Activated T-cell treated with anti-CD3 and anti-CD28 coated beads, Interleukin-2, amount 50 U/mL, for 48 hours (primary cell): ENCODE results near the gene FBXL19.

Experiments
- DNase-seq, 2 experiments: peaks; one replicate each; pipeline ENCODE4 v3.0.0-alpha.2; 2020

FBXL19 gene

DNA sequence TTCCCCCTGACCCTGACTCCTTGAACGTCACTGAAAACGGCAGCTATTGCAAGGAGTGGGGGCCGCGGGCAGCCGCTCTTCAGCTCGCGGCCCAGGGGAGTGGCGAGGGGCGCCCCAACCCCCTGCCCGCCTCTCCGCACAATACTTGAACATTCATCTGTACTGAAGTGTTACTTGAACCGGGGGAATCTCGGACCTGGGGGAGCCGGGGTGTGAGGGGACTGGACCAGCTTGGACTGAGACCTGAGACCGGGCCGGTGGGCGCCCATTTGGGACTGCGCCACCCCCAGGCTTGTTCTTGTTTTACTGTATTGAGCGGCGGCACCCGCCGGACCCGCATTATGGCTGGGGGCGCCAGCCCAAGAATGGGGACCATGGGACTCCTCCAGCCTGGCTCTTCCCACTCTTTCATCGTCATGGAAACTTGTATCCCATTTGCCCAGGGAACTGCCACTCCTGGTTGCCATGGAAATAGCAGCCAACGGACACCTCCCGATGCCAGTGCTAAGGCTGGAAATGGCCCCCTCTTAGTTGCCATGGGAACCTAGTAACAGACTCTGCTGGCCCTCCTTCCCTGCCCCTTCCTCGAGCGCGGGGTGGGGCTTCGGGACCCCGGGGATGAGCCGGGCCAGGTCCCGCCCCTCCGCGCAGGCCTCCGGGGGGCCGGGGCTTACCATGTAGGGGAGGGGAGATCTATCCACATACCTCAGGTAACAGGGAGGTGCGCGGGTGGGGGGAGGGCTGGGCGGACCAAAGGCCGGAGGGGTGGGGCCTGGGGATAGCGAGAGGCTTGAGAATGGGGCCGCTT, 24.7 kb downstream of the FBXL19 start:
- DNase-seq = no peak

- peak; percentile 55 to 70 for DNase-seq
These were observed 25.6 kb downstream of the FBXL19 start, which contains the start of gene ORAI3 for GRCh38 chr16:30948667-30949649. Gene ORAI3 (plus strand): TSS chr16:30949068. CDS start chr16:30949290, 222 bp downstream.

GRCh38 chr16:30949650-30950515, 26.5 kb downstream of the FBXL19 start:
- DNase-seq = peak; percentile 56 to 67

GRCh38 chr16:30950516-30951065, 27.2 kb downstream of the FBXL19 start:
- no peak for DNase-seq

- no peak for DNase-seq
These were observed 27.8 kb downstream of the FBXL19 start for GRCh38 chr16:30951193-30951592.

DNA sequence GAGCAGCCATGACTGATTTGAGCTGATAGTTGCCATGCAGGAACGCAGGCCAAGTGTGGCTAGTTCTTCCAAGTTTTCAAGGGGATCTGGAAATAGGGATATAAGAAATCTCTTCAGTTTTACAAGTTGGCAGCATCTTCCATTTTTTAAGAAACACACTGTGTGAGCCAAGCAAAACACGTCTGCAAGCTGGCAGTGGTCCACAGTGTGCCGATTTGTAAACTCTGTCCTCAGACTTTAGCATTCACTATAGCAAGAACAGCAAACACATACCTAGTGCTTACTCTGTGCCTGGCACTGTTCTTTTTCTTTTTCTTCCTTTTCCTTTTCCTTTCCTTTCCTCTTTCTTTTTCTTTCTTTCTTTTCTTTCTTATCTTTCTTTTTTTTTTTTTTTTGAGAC, 28.4 kb downstream of the FBXL19 start:
- no peak for DNase-seq

DNA sequence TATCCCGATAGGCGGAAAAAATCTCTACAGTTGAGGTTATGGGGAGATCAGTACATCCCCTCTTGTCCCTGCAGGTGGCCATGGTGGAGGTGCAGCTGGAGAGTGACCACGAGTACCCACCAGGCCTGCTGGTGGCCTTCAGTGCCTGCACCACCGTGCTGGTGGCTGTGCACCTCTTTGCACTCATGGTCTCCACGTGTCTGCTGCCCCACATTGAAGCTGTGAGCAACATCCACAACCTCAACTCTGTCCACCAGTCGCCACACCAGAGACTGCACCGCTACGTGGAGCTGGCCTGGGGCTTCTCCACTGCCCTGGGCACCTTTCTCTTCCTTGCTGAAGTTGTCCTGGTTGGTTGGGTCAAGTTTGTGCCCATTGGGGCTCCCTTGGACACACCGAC, 29.7 kb downstream of the FBXL19 start:
- DNase-seq = no peak

GRCh38 chr16:30953511-30954124, 30.2 kb downstream of the FBXL19 start:
- peak; percentile 73 to 79 for DNase-seq

- no peak for DNase-seq
These were observed 31.6 kb downstream of the FBXL19 start for GRCh38 chr16:30954993-30955392.

GRCh38 chr16:30956601-30957455, 33.5 kb downstream of the FBXL19 start:
- DNase-seq = peak; percentile 94 to 96

GRCh38 chr16:30957456-30958174, 34.2 kb downstream of the FBXL19 start, which contains the start of gene SETD1A:
Gene SETD1A (plus strand): TSS chr16:30957754. CDS start chr16:30958732, 978 bp downstream.
- DNase-seq = peak; percentile 97

- no peak for DNase-seq
These were observed 35.1 kb downstream of the FBXL19 start for GRCh38 chr16:30958175-30959079.

DNA sequence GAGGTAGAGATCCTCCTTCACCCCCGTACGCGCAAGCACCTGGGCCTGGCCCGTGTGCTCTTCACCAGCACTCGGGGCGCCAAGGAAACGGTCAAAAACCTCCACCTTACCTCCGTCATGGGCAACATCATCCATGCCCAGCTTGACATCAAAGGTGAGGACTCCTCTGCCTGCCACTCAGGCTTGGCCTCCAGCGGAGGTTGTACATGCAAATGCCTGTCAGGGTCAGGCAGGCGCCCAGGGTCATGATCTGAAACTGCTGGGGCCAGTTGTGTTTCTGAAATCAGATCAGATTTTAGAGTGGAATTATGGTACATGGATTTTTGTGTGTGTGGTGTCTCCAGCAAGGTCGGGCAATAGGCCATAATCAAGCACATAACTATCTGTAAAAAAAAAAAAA, 38.0 kb downstream of the FBXL19 start:
- DNase-seq = no peak

DNA sequence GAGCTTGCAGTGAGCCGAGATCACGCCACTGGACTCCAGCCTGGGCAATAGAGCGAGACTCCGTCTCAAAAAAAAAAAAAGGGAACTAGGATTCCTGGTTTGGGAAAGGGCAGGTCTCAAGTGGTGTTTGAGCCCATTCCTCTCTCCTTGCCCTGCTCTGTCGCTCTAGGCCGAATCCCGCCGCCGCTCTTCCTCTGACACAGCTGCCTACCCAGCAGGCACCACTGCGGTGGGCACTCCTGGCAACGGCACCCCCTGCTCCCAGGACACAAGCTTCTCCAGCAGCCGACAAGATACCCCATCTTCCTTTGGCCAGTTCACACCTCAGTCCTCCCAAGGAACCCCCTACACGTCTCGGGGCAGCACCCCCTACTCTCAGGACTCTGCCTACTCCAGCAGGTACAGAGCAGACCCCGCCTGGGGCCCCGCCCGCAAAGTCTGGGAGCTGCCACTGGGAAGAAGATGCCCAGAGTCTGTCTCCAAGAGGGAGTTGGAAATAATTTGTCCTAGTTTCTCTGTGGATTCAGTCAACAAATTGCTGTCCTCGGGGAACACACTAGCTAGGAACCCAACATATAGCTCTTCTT, 40.6 kb downstream of the FBXL19 start:
- DNase-seq = no peak

DNA sequence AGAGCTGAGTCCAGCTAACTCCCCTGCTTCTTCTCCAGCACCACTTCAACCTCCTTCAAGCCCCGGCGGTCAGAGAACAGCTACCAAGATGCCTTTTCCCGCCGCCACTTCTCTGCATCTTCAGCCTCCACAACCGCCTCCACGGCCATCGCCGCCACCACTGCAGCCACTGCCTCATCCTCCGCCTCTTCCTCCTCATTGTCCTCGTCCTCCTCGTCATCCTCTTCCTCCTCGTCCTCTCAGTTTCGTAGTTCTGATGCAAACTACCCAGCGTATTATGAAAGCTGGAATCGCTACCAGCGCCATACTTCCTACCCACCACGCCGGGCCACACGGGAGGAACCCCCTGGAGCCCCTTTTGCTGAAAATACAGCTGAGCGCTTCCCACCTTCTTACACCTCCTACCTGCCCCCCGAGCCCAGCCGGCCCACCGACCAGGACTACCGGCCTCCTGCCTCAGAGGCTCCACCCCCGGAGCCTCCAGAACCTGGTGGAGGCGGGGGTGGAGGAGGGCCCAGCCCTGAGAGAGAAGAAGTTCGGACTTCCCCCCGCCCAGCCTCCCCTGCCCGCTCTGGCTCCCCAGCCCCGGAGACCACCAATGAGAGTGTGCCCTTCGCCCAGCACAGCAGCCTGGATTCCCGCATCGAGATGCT, 41.3 kb downstream of the FBXL19 start:
- DNase-seq = no peak

DNA sequence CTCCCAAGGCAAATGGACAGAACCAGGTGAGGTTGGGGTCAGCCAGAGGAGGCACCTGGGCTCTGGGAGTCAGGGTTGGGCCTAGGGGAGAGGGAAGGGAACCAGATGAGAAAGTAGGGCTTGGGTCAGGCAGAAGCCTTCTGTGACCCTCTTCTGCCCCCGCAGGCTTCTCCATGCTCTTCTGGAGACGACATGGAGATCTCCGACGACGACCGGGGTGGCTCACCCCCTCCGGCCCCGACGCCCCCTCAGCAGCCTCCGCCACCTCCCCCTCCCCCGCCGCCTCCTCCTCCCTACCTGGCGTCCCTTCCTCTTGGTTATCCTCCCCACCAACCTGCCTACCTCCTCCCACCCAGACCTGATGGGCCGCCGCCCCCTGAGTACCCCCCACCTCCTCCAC, 42.1 kb downstream of the FBXL19 start:
- no peak for DNase-seq

DNA sequence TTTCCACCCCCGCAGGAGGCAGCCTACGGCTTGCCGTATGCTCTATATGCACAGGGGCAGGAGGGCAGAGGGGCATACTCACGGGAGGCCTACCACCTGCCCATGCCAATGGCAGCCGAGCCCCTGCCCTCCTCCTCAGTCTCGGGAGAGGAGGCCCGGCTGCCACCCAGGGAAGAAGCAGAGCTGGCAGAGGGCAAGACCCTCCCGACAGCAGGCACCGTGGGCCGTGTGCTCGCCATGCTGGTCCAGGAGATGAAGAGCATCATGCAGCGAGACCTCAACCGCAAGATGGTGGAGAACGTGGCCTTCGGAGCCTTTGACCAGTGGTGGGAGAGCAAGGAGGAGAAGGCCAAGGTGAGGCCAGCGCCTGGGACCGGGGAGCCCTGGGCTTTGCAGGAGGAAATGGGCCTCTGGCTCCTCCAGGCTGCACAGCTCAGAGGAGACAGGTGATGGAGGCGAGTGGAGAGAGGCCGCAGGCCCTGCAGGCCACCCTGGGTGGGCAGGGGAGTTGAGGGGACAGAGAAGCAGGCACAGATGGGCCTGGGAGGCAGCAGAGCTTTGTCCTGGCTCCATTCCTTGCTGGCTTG, 42.8 kb downstream of the FBXL19 start:
- DNase-seq = no peak

DNA sequence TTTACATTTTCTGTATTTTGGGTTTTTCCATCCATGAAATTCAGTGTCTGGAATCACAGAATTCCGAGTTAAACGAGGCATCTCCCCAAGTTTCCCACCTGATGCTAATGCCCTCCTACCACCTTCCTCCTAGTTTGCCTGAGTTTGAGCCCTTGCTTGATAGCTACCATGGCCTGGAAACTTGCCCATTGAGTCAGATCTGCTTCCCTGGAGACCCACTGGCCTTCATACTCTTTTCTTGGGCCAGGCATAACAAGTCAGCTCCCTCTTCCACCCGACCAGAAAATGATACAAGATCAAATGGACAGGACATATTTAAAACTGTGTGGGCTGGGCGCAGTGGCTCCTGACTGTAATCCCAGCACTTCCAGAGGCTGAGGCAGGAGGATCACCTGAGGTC, 44.4 kb downstream of the FBXL19 start:
- no peak for DNase-seq
